Measurements from ENCODE around the gene NR3C2. TPM values are rescaled to one million over a fixed set of nuclear protein-coding genes. Genes with fewer than 3 reads are reported as not detected.
A peak's percentile ranks its signal among the peaks of the same experiment; 100 is the strongest.

NR3C2 gene
- polyA plus RNA-seq, 1 donor: 6.8 TPM

DNA sequence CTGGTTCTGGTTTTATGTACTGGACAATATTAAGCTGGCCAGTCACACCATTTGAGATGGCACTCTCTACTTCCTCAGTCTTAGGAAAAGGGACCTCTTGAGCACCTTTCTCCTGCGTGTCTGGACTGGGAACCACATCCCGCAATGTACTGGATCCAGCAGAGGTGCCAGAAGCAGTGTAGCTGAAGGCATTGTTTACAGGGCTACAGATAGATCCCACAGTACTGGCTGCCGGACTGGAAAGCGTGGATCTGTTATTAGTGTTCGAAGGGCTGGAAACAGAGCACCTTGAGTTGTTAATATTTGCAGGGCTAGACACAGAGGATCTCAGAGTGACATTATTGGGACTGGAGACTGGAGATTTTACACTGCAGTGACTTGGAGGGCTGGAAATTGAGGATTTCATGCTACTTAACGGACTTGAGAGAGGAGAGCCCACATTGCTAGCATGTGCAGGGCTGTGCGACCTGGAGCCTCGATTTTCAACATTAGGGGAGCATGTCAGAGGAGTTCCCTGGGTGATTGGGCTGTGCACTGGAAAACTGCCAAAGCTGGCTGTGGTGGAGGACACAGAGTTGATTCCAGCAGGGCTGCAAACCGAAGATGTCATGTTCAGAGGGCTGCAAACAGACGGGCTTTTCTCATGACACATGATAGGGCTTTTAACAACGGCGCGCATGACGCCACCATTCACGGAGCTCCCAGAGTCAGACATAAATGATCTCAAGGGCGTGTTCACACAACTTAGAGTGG is 6.4 kb downstream of the NR3C2 start:
- peaks cover 3% of the 10 kb centered on the region for H3K36me3 ChIP-seq (ENCODE audit: control insufficient read depth, insufficient read depth, low read length)
- no CpG with 5 or more reads among the region's 16 CpGs for WGBS (ENCODE audit: insufficient coverage, low lambda C conversion rate)
- H3K27ac ChIP-seq (ENCODE audit: low read length): no peak overlapping the region
- no peaks in the 10 kb centered on the region for H3K4me1 ChIP-seq (ENCODE audit: control insufficient read depth, insufficient read depth, low read length)
- H3K27me3 ChIP-seq (ENCODE audit: control insufficient read depth, insufficient read depth, low read length): peaks cover 4% of the 10 kb centered on the region
- no peaks in the 10 kb centered on the region for H3K9me3 ChIP-seq (ENCODE audit: control insufficient read depth, low read depth, low read length)
- H3K4me3 ChIP-seq (ENCODE audit: low read length): no peak overlapping the region
- no peak for DNase-seq

DNA sequence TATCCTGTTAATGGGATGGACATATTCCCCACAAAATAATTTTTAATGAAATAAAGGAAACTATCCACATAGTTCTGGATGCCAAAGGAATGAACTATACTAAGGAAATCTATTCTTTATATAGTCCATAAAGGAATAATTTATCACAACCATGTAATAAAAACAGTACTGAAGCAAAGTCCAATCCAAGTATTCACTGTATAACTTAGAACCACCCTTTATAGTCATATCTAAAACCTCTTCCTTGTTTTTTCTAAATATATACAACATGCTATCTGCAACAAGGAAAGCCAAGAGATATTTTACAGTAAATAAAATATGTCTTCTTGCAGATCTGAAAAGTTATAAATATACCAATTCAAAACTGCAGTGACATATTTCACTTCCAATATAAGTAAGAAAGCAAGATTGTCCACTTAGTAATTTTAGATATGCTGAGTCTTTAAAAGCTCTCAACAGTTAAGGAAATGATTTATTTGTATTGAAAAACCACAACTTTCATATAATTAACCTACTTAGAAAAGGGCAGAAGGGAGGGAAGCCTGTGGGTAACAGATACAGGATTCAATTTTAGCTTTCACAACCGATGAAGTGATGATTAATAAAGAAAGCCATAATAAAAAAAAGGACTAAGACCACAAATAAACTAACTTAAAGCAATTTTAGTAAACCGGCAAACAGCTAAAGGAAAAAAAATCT is 8.0 kb downstream of the NR3C2 start:
- DNase-seq: peak in 1 of 2 donors; percentile 8
- Histone ChIP-seq H3K27me3 (ENCODE audit: control insufficient read depth, insufficient read depth, low read length) (no peaks in the 10 kb centered on the region), H3K9me3 (ENCODE audit: control insufficient read depth, low read depth, low read length) (no peaks in the 10 kb centered on the region), H3K27ac (ENCODE audit: low read length) (no peak overlapping the region), H3K36me3 (ENCODE audit: control insufficient read depth, insufficient read depth, low read length) (peaks cover 3% of the 10 kb centered on the region), H3K4me3 (ENCODE audit: low read length) (no peak overlapping the region), H3K4me1 (ENCODE audit: control insufficient read depth, insufficient read depth, low read length) (no peaks in the 10 kb centered on the region)
- 87% methylated on average over 2 of the region's 2 CpGs for WGBS (ENCODE audit: insufficient coverage, low lambda C conversion rate)

DNA sequence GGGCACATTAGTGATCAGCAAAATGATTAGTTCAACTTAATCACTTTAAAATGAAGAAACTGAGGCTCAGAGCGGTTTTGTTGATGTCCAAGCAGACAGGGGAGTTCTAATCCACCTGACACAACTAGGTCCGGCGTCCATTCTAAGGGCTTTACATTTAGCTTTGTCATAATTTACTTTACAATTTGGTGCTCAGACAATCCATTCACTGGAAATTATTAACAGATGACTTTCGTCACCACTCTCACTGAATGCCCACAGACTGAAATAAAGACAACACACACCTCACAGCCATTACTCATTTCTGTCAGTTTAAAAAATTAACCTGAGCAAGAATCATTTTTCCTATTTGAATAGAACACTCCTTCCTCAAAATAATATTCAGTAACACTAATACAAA is 10.8 kb downstream of the NR3C2 start:
- DNase-seq: peak; percentile 16 to 55
- 50% methylated on average over 1 of the region's 4 CpGs for WGBS (ENCODE audit: insufficient coverage, low lambda C conversion rate)
- Histone ChIP-seq H3K27ac (ENCODE audit: low read length) (no peak overlapping the region), H3K4me1 (ENCODE audit: control insufficient read depth, insufficient read depth, low read length) (no peaks in the 10 kb centered on the region), H3K4me3 (ENCODE audit: low read length) (no peak overlapping the region), H3K9me3 (ENCODE audit: control insufficient read depth, low read depth, low read length) (no peaks in the 10 kb centered on the region), H3K36me3 (ENCODE audit: control insufficient read depth, insufficient read depth, low read length) (peaks cover 3% of the 10 kb centered on the region), H3K27me3 (ENCODE audit: control insufficient read depth, insufficient read depth, low read length) (no peaks in the 10 kb centered on the region)

GRCh38 chr4:148430854-148431253 is 11.4 kb downstream of the NR3C2 start:
- peak in 1 of 2 donors; percentile 9 for DNase-seq
- Histone ChIP-seq H3K4me3 (ENCODE audit: low read length) (no peak overlapping the region), H3K4me1 (ENCODE audit: control insufficient read depth, insufficient read depth, low read length) (no peaks in the 10 kb centered on the region), H3K27ac (ENCODE audit: low read length) (no peak overlapping the region), H3K27me3 (ENCODE audit: control insufficient read depth, insufficient read depth, low read length) (no peaks in the 10 kb centered on the region), H3K9me3 (ENCODE audit: control insufficient read depth, low read depth, low read length) (no peaks in the 10 kb centered on the region), H3K36me3 (ENCODE audit: control insufficient read depth, insufficient read depth, low read length) (peaks cover 3% of the 10 kb centered on the region)
- 67% methylated on average over 3 of the region's 3 CpGs for WGBS (ENCODE audit: insufficient coverage, low lambda C conversion rate)

- no peak overlapping the region for H3K27ac ChIP-seq (ENCODE audit: low read length)
- no peaks in the 10 kb centered on the region for H3K36me3 ChIP-seq (ENCODE audit: control insufficient read depth, insufficient read depth, low read length)
- no peaks in the 10 kb centered on the region for H3K4me1 ChIP-seq (ENCODE audit: control insufficient read depth, insufficient read depth, low read length)
- H3K9me3 ChIP-seq (ENCODE audit: control insufficient read depth, low read depth, low read length): no peaks in the 10 kb centered on the region
- no peak overlapping the region for H3K4me3 ChIP-seq (ENCODE audit: low read length)
- no peak for DNase-seq
- WGBS (ENCODE audit: insufficient coverage, low lambda C conversion rate): no CpG with 5 or more reads among the region's 2 CpGs
- H3K27me3 ChIP-seq (ENCODE audit: control insufficient read depth, insufficient read depth, low read length): no peaks in the 10 kb centered on the region
Measured at GRCh38 chr4:148429206-148429605, 13.0 kb downstream of the NR3C2 start.

GRCh38 chr4:148426643-148427042 is 15.6 kb downstream of the NR3C2 start:
- no peaks in the 10 kb centered on the region for H3K4me1 ChIP-seq (ENCODE audit: control insufficient read depth, insufficient read depth, low read length)
- no peaks in the 10 kb centered on the region for H3K36me3 ChIP-seq (ENCODE audit: control insufficient read depth, insufficient read depth, low read length)
- H3K27ac ChIP-seq (ENCODE audit: low read length): no peak overlapping the region
- H3K9me3 ChIP-seq (ENCODE audit: control insufficient read depth, low read depth, low read length): no peaks in the 10 kb centered on the region
- 100% methylated on average over 1 of the region's 5 CpGs for WGBS (ENCODE audit: insufficient coverage, low lambda C conversion rate)
- no peak for DNase-seq
- no peaks in the 10 kb centered on the region for H3K27me3 ChIP-seq (ENCODE audit: control insufficient read depth, insufficient read depth, low read length)
- no peak overlapping the region for H3K4me3 ChIP-seq (ENCODE audit: low read length)

DNA sequence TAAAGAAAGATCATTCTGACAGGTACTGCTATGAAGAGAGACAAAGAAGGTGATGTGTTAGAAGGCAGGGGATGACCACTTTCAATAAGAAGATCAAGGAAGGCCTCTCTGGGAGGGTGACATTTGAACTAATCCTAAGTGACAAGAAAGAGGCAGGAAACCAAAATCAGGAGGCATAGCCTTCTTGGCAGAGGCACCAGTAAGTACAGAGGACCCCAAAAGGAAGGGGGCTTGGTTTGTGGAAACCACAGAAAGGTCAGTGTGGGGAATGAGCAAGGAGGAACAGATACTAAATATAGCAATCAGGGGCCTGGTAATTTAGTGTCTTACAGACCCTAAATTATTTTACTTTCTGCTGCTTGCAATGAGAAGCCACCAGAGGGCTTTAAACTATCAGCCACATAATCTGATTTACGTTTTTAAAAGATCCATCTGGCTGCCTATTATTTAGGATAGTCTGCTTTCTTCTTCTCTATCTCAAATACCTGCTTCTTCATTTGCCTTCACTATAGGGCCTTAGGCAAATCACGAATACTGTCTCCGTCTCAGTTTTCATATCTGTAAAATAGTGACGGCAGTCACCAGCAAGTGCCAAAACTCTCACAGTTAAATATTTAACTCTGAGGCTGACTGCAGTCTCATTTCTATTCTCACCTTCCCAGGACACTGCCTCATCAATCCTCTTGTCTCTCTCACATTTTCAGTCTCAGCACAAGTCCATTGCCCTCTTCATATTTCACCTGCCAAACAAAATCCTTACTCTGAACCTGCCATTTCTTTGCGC is 16.7 kb downstream of the NR3C2 start:
- WGBS (ENCODE audit: insufficient coverage, low lambda C conversion rate): 63% methylated on average over 3 of the region's 5 CpGs
- Histone ChIP-seq H3K36me3 (ENCODE audit: control insufficient read depth, insufficient read depth, low read length) (no peaks in the 10 kb centered on the region), H3K4me1 (ENCODE audit: control insufficient read depth, insufficient read depth, low read length) (no peaks in the 10 kb centered on the region), H3K4me3 (ENCODE audit: low read length) (no peak overlapping the region), H3K27ac (ENCODE audit: low read length) (no peak overlapping the region), H3K9me3 (ENCODE audit: control insufficient read depth, low read depth, low read length) (no peaks in the 10 kb centered on the region), H3K27me3 (ENCODE audit: control insufficient read depth, insufficient read depth, low read length) (no peaks in the 10 kb centered on the region)
- DNase-seq: no peak

GRCh38 chr4:148420397-148420796 is 21.8 kb downstream of the NR3C2 start:
- no peaks in the 10 kb centered on the region for H3K36me3 ChIP-seq (ENCODE audit: control insufficient read depth, insufficient read depth, low read length)
- H3K27ac ChIP-seq (ENCODE audit: low read length): no peak overlapping the region
- WGBS (ENCODE audit: insufficient coverage, low lambda C conversion rate): 100% methylated on average over 1 of the region's 2 CpGs
- H3K4me3 ChIP-seq (ENCODE audit: low read length): no peak overlapping the region
- H3K4me1 ChIP-seq (ENCODE audit: control insufficient read depth, insufficient read depth, low read length): no peaks in the 10 kb centered on the region
- no peak for DNase-seq
- no peaks in the 10 kb centered on the region for H3K27me3 ChIP-seq (ENCODE audit: control insufficient read depth, insufficient read depth, low read length)
- H3K9me3 ChIP-seq (ENCODE audit: control insufficient read depth, low read depth, low read length): no peaks in the 10 kb centered on the region

DNA sequence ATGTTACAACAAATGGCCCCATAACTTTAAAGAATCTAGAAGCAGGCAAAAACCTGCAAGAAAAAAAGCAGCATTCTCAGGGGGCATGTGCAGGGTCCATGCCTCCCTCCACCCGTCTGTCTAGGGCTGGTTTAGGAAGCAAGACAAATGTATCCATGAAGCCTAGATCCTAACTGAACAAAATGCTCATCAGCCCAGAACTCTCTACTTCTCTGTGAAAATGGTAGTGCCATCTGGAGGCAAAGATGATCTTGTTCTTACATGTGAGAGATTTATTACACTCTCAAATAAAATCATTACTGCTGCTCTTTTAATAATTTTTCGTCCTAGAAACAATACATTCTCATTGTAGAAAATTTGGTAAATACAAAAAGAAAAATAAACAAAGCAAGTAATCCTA is 26.7 kb downstream of the NR3C2 start:
- 88% methylated on average over 1 of the region's 2 CpGs for WGBS (ENCODE audit: insufficient coverage, low lambda C conversion rate)
- no peaks in the 10 kb centered on the region for H3K36me3 ChIP-seq (ENCODE audit: control insufficient read depth, insufficient read depth, low read length)
- peak in 1 of 2 donors; percentile 12 for DNase-seq
- no peak overlapping the region for H3K4me3 ChIP-seq (ENCODE audit: low read length)
- H3K27ac ChIP-seq (ENCODE audit: low read length): no peak overlapping the region
- no peaks in the 10 kb centered on the region for H3K27me3 ChIP-seq (ENCODE audit: control insufficient read depth, insufficient read depth, low read length)
- H3K9me3 ChIP-seq (ENCODE audit: control insufficient read depth, low read depth, low read length): no peaks in the 10 kb centered on the region
- no peaks in the 10 kb centered on the region for H3K4me1 ChIP-seq (ENCODE audit: control insufficient read depth, insufficient read depth, low read length)

GRCh38 chr4:148412460-148412994 is 29.7 kb downstream of the NR3C2 start:
- WGBS (ENCODE audit: insufficient coverage, low lambda C conversion rate): no CpG with 5 or more reads among the region's 2 CpGs
- DNase-seq: no peak
- H3K4me3 ChIP-seq (ENCODE audit: low read length): no peak overlapping the region
- no peak overlapping the region for H3K27ac ChIP-seq (ENCODE audit: low read length)
- H3K9me3 ChIP-seq (ENCODE audit: control insufficient read depth, low read depth, low read length): no peaks in the 10 kb centered on the region
- H3K27me3 ChIP-seq (ENCODE audit: control insufficient read depth, insufficient read depth, low read length): no peaks in the 10 kb centered on the region
- H3K36me3 ChIP-seq (ENCODE audit: control insufficient read depth, insufficient read depth, low read length): no peaks in the 10 kb centered on the region
- no peaks in the 10 kb centered on the region for H3K4me1 ChIP-seq (ENCODE audit: control insufficient read depth, insufficient read depth, low read length)

All from large intestine (tissue), 3 donors.